Nephron (organoid): ENCODE measurements around the gene RAB6B.

Experiments
- H3K27ac Mint-ChIP-seq, 3 experiments: 2 replicates each; pipeline ENCODE4 v1.8.0; 2020; ENCODE audit warnings: mixed read lengths in 3 of 3, mild to moderate bottlenecking in 2 of 3, moderate library complexity in 1 of 3
- H3K27me3 Mint-ChIP-seq: 2 replicates; pipeline ENCODE4 v1.8.0; 2021; ENCODE audit warnings: low read depth, mild to moderate bottlenecking, moderate library complexity, mixed read lengths
- H3K36me3 Mint-ChIP-seq: 2 replicates; pipeline ENCODE4 v1.8.0; 2020; ENCODE audit warnings: low read depth, mixed read lengths
- H3K4me1 Mint-ChIP-seq: 2 replicates; pipeline ENCODE4 v1.8.0; 2020; ENCODE audit warnings: mixed read lengths
- H3K4me3 Mint-ChIP-seq, 3 experiments: 2 replicates each; pipeline ENCODE4 v1.8.0; 2020; ENCODE audit warnings: mild to moderate bottlenecking in 3 of 3, mixed read lengths in 3 of 3, moderate library complexity in 2 of 3
- H3K9me3 Mint-ChIP-seq: 2 replicates; pipeline ENCODE4 v1.8.0; 2020; ENCODE audit warnings: mixed read lengths
- CTCF ChIP-seq, 3 experiments: fragments of 200-600 bp; sonication (generic); IDR thresholded peaks; one replicate each; pipeline ENCODE4 v1.5.0; 2021; ENCODE audit warnings: antibody characterized with exemption in 3 of 3; ENCODE audit not compliant: unreplicated experiment in 3 of 3

RAB6B gene

GRCh38 chr3:133886031-133886722 is 9.5 kb downstream of the RAB6B start:
- TF ChIP-seq CTCF (IDR thresholded peaks at IDR 0.05; ENCODE audit: unreplicated experiment in 3 of 3), result no peak

GRCh38 chr3:133884887-133885711 is 10.6 kb downstream of the RAB6B start:
- Mint-ChIP-seq H3K9me3 (peaks cover 2% of the 10 kb centered on the region), H3K36me3 (peaks cover 16% of the 10 kb centered on the region), H3K4me1 (no peaks in the 10 kb centered on the region), H3K27ac (no peak overlapping the region), H3K27me3 (peaks cover 6% of the 10 kb centered on the region), H3K4me3 (no peak overlapping the region)
- no peak for TF ChIP-seq CTCF (IDR thresholded peaks at IDR 0.05; ENCODE audit: unreplicated experiment in 3 of 3)

More at GRCh38 chr3:133886031-133886722, 9.5 kb downstream of the RAB6B start:
- Mint-ChIP-seq H3K9me3 (peaks cover 2% of the 10 kb centered on the region), H3K27ac (no peak overlapping the region), H3K27me3 (peaks cover 6% of the 10 kb centered on the region), H3K36me3 (peaks cover 15% of the 10 kb centered on the region), H3K4me3 (no peak overlapping the region), H3K4me1 (peaks cover 5% of the 10 kb centered on the region)

GRCh38 chr3:133884054-133884886 is 11.4 kb downstream of the RAB6B start:
- H3K27me3 Mint-ChIP-seq, result peaks cover 6% of the 10 kb centered on the region
- H3K9me3 Mint-ChIP-seq, result peaks cover 2% of the 10 kb centered on the region
- no peak for TF ChIP-seq CTCF (IDR thresholded peaks at IDR 0.05; ENCODE audit: unreplicated experiment in 3 of 3)

DNA sequence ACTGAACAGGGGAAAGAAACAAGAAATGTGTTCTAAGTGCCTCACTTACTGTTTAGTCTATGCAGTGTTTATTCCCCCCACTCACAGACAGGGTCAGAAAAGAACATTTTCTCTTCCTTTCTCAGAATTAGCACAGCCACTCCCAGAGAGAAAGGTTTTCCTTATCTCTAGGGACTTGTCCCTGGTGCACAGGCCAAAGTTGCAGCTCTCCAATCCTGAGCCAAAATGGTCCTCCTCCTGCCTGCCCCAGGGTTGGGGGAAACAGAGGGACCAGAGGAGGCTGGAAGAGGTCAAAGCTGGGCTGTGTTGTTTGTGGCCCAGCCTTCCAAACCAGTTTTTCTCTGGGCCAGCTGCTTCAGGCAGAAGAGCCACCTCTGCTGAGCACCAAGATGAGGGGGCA is 12.0 kb downstream of the RAB6B start:
- Mint-ChIP-seq H3K27ac (no peak overlapping the region), H3K9me3 (peaks cover 6% of the 10 kb centered on the region), H3K36me3 (peaks cover 18% of the 10 kb centered on the region), H3K4me1 (no peaks in the 10 kb centered on the region), H3K27me3 (peaks cover 6% of the 10 kb centered on the region), H3K4me3 (no peak overlapping the region)
- TF ChIP-seq CTCF (IDR thresholded peaks at IDR 0.05; ENCODE audit: unreplicated experiment in 3 of 3), result no peak

More at GRCh38 chr3:133884054-133884886, 11.4 kb downstream of the RAB6B start:
- Mint-ChIP-seq H3K4me1 (no peaks in the 10 kb centered on the region), H3K4me3 (no peak overlapping the region), H3K27ac (no peak overlapping the region), H3K36me3 (peaks cover 18% of the 10 kb centered on the region)

GRCh38 chr3:133882986-133883586 is 12.6 kb downstream of the RAB6B start:
- no peaks in the 10 kb centered on the region for H3K4me1 Mint-ChIP-seq
- peaks cover 11% of the 10 kb centered on the region for H3K9me3 Mint-ChIP-seq
- peaks cover 6% of the 10 kb centered on the region for H3K27me3 Mint-ChIP-seq
- H3K4me3 Mint-ChIP-seq, result no peak overlapping the region
- no peak overlapping the region for H3K27ac Mint-ChIP-seq
- TF ChIP-seq CTCF (IDR thresholded peaks at IDR 0.05; ENCODE audit: unreplicated experiment in 3 of 3), result no peak
- H3K36me3 Mint-ChIP-seq, result peaks cover 21% of the 10 kb centered on the region
